Measurements from ENCODE around the gene RBP5.
A peak's percentile ranks its signal among the peaks of the same experiment; 100 is the strongest.

DNA sequence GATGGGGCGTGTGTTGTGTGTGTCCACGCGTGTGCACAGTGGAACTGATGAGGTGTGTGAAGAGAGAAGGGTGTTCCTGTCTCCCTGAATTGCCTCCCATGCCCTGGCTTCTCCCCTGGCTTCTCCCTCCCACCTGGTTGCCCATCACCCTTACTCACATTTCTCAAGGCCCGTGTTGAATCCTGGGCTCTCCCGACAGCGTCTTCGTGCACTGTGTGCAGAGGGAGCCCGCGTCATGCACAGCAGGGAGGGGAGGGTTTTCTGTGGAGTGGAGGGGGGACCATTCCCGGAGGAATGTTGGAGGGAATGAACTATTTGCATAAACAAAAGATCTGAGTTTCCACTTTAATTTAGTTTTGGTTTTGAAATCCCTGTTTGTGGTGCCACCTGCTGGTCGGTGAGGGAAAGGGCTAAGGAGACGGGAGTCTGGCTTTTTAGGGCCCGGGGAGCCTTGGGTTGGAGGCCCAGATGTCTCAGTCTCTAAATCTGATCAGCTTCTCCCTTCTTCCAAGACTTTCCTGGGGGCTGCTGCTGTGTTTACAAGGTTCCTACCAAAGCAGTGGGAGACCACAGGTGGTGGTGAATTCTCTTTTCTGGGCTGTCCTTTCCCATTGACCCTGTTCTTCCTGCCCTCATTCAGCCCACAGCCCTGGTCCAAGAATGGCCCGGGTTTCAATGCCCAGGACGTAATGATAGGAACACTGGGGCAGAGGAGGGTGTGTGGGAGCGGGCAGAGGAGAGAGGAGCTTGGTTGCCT lies 36.3 kb downstream of the RBP5 start, which contains the start of gene C1R:
- TF ChIP-seq, protein P1, sequence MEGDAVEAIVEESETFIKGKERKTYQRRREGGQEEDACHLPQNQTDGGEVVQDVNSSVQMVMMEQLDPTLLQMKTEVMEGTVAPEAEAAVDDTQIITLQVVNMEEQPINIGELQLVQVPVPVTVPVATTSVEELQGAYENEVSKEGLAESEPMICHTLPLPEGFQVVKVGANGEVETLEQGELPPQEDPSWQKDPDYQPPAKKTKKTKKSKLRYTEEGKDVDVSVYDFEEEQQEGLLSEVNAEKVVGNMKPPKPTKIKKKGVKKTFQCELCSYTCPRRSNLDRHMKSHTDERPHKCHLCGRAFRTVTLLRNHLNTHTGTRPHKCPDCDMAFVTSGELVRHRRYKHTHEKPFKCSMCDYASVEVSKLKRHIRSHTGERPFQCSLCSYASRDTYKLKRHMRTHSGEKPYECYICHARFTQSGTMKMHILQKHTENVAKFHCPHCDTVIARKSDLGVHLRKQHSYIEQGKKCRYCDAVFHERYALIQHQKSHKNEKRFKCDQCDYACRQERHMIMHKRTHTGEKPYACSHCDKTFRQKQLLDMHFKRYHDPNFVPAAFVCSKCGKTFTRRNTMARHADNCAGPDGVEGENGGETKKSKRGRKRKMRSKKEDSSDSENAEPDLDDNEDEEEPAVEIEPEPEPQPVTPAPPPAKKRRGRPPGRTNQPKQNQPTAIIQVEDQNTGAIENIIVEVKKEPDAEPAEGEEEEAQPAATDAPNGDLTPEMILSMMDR (IDR thresholded peaks at IDR 0.05; ENCODE audit: low read depth, low read length) = peak; percentile 84
- no peak for TF ChIP-seq EZH2phosphoT487 (IDR thresholded peaks at IDR 0.05; ENCODE audit: low read depth)
